B cell (primary cell): ENCODE measurements around the gene TBRG4. TPM values are rescaled to one million over a fixed set of nuclear protein-coding genes. Genes with fewer than 3 reads are reported as not detected.

ENCODE experiments used
- ATAC-seq: fragments of 200-7000 bp; cut with Tn5 transposase; one replicate; pipeline ENCODE4 v1.10.0; 2021; ENCODE audit warnings: low read depth, mild to moderate bottlenecking, moderate number of reproducible peaks, moderate library complexity
- CTCF ChIA-PET: fragments of 350-600 bp; sonication (Branson Sonifier 250); formaldehyde crosslinking; loops from one replicate; lab custom pipeline; 2021; ENCODE audit warnings: antibody characterized with exemption, inconsistent platforms; lab: Charles Lee
- POLR2A ChIA-PET: fragments of 350-600 bp; sonication (Branson Sonifier 250); formaldehyde crosslinking; loops from one replicate; lab custom pipeline; 2021; ENCODE audit warnings: antibody characterized with exemption; lab: Charles Lee
- DNase-seq: peaks from one replicate; pipeline ENCODE4 v3.0.0; 2013
- H2AFZ ChIP-seq: 2 replicates; pipeline ENCODE4 v1.6.1; 2012; ENCODE audit warnings: mild to moderate bottlenecking, low read depth, low read length; ENCODE audit not compliant: insufficient read depth, poor library complexity, severe bottlenecking
- H3K27ac ChIP-seq, 2 donors: 1 replicate in 1 of 2; 2 replicates in 1 of 2; pipeline ENCODE4 v1.5.1; 2012 to 2013; ENCODE audit warnings: low read length in 2 of 2, mild to moderate bottlenecking in 2 of 2, moderate library complexity in 1 of 2
- H3K27me3 ChIP-seq, 4 experiments: fragments of 200-600 bp in 1 of 4; sonication (generic) in 1 of 4; replicated peaks in 1 of 4; 1 replicate in 2 of 4; 2 replicates in 2 of 4; pipeline versions ENCODE4 v1.6.1 to v1.7.0; 2013 to 2016; ENCODE audit warnings: low read length in 3 of 4, mild to moderate bottlenecking in 2 of 4, mixed read lengths in 1 of 4, moderate library complexity in 1 of 4; ENCODE audit not compliant: insufficient read depth in 4 of 4, control insufficient read depth in 3 of 4; ENCODE audit errors: control extremely low read depth in 1 of 4
- H3K36me3 ChIP-seq, 2 experiments: replicated peaks in 1 of 2; 1 replicate in 1 of 2; 2 replicates in 1 of 2; pipeline versions ENCODE4 v1.6.1 to v1.7.1; 2013; ENCODE audit warnings: low read length in 1 of 2; ENCODE audit not compliant: insufficient read depth in 2 of 2, control insufficient read depth in 1 of 2; ENCODE audit errors: control extremely low read depth in 1 of 2, extremely low read depth in 1 of 2
- H3K4me1 ChIP-seq, 2 donors: fragments of 200-600 bp in 1 of 2; sonication (generic) in 1 of 2; 1 replicate in 1 of 2; 2 replicates in 1 of 2; pipeline versions ENCODE4 v1.5.1 to v1.6.1; 2013 to 2017; ENCODE audit warnings: low read length in 2 of 2; ENCODE audit not compliant: control insufficient read depth in 2 of 2, insufficient read depth in 2 of 2
- H3K4me2 ChIP-seq: replicated peaks from 2 replicates; pipeline ENCODE3; 2012; ENCODE audit warnings: mild to moderate bottlenecking, low read depth, low read length; ENCODE audit not compliant: poor library complexity, severe bottlenecking
- H3K4me3 ChIP-seq, 5 experiments: fragments of 200-600 bp in 1 of 5; sonication (generic) in 1 of 5; 1 replicate in 3 of 5; 2 replicates in 2 of 5; pipeline versions ENCODE4 v1.5.1 to v1.7.0; 2011 to 2016; ENCODE audit warnings: low read length in 4 of 5, mild to moderate bottlenecking in 4 of 5, low read depth in 2 of 5, control low read depth in 1 of 5, moderate library complexity in 1 of 5; ENCODE audit not compliant: insufficient read depth in 1 of 5; ENCODE audit errors: control extremely low read depth in 1 of 5, extremely low read depth in 1 of 5
- H3K79me2 ChIP-seq: fragments of 200-600 bp; sonication (generic); one replicate; pipeline ENCODE4 v1.6.0; 2016; ENCODE audit warnings: low read length; ENCODE audit not compliant: control insufficient read depth, insufficient read depth
- H3K9ac ChIP-seq: fragments of 200-600 bp; sonication (generic); 2 replicates; pipeline ENCODE4 v1.6.1; 2017; ENCODE audit warnings: mild to moderate bottlenecking, low read length, moderate library complexity
- H3K9me3 ChIP-seq, 3 donors: one replicate each; pipeline versions ENCODE4 v1.6.1 to v1.7.1; 2013; ENCODE audit warnings: low read length in 2 of 3; ENCODE audit not compliant: control insufficient read depth in 2 of 3, insufficient read depth in 1 of 3; ENCODE audit errors: control extremely low read depth in 1 of 3
- H4K20me1 ChIP-seq: 2 replicates; pipeline ENCODE4 v1.6.0; 2012; ENCODE audit warnings: mild to moderate bottlenecking, low read length; ENCODE audit not compliant: insufficient read depth, control insufficient read depth, poor library complexity, severe bottlenecking
- H3K27ac Mint-ChIP-seq: one replicate; pipeline ENCODE4 v1.8.0; 2021; ENCODE audit warnings: mixed read lengths
- H3K27me3 Mint-ChIP-seq: one replicate; pipeline ENCODE4 v1.8.0; 2021; ENCODE audit warnings: mixed read lengths
- H3K4me1 Mint-ChIP-seq: one replicate; pipeline ENCODE4 v1.8.0; 2021; ENCODE audit warnings: mixed read lengths
- H3K4me3 Mint-ChIP-seq: one replicate; pipeline ENCODE4 v1.8.0; 2021; ENCODE audit warnings: mixed read lengths
- H3K9me3 Mint-ChIP-seq: one replicate; pipeline ENCODE4 v1.8.0; 2022; ENCODE audit warnings: mixed read lengths; ENCODE audit not compliant: insufficient read depth
- CTCF ChIP-seq: fragments of 200-600 bp; IDR thresholded peaks from one replicate; pipeline ENCODE4 v1.8.0; 2022; ENCODE audit warnings: antibody characterized with exemption, mild to moderate bottlenecking
- EZH2 ChIP-seq: IDR thresholded peaks from 2 replicates; pipeline ENCODE4 v1.6.1; 2012; ENCODE audit warnings: borderline replicate concordance, low read depth, mild to moderate bottlenecking, moderate library complexity, low read length; ENCODE audit not compliant: insufficient read depth, poor library complexity, severe bottlenecking
- WGBS: methylation state at CpG from one replicate; pipeline ENCODE4 v1.1.5; 2013; ENCODE audit warnings: missing lambda C conversion rate; ENCODE audit not compliant: insufficient coverage; 5-methylcytosine and 5-hydroxymethylcytosine counted together
- intact Hi-C: fragments of 100-400 bp; cut with micrococcal nuclease; formaldehyde crosslinking; loops from one replicate; pipeline ENCODE4 v1.10.0; 2022
- polyA plus RNA-seq: library from polyadenylated mRNA; depleted of rRNA; stranded (reverse); fragments of >200 nt; gene quantifications from 2 replicates; pipeline ENCODE4 v1.2.3, GENCODE V29; 2012
- total RNA-seq, 2 donors: library from RNA; stranded (reverse); fragments of 120-200 nt in 1 of 2; gene quantifications; 1 replicate in 1 of 2; 2 replicates in 1 of 2; pipeline versions ENCODE4 v1.2.3 to v1.2.4, GENCODE V29; 2013 to 2022

TBRG4 gene
- total and polyA plus RNA-seq, 2 donors (not counting 1 experiment from before 2014, with no cell fraction given): 92.8 to 111 TPM

GRCh38 chr7:45072131-45073030 is 39.1 kb downstream of the TBRG4 start:
- ATAC-seq: no peak
- ChIA-PET POLR2A (no interaction called here), CTCF (interaction anchor here (1.2 kb wide), 1 partner anchor 99 kb away, joined by 4 read pairs; no protein-coding TSS in a partner anchor)
- Histone ChIP-seq H3K36me3 (peaks cover 0 to 95% of the 10 kb centered on the region in 2 experiments), H2AFZ (no peak overlapping the region), H3K4me3 (no peak overlapping the region), H3K27ac (no peak overlapping the region), H4K20me1 (peaks cover 98% of the 10 kb centered on the region), H3K79me2 (peaks cover 32% of the 10 kb centered on the region), H3K27me3 (no peaks in the 10 kb centered on the region), H3K4me2 (no peak overlapping the region), H3K9me3 (no peaks in the 10 kb centered on the region), H3K4me1 (peaks cover 5 to 10% of the 10 kb centered on the region in 2 donors), H3K9ac (no peak overlapping the region)
- 98% methylated on average over 12 of the region's 13 CpGs for WGBS
- no peaks in the 10 kb centered on the region for H3K27me3 Mint-ChIP-seq
- peaks cover 4% of the 10 kb centered on the region for H3K4me1 Mint-ChIP-seq
- H3K27ac Mint-ChIP-seq: peak overlapping the region; percentile 37
- no peak overlapping the region for H3K4me3 Mint-ChIP-seq
- intact Hi-C loops: no loop called here
- H3K9me3 Mint-ChIP-seq: no peaks in the 10 kb centered on the region
- no peak for DNase-seq
- TF ChIP-seq EZH2 (no peak), CTCF (no peak)

- no peak overlapping the region for H3K4me3 Mint-ChIP-seq
- Histone ChIP-seq H4K20me1 (peaks cover 100% of the 10 kb centered on the region), H3K4me3 (no peak overlapping the region), H3K4me1 (peaks cover 5 to 10% of the 10 kb centered on the region in 2 donors), H2AFZ (no peak overlapping the region), H3K9me3 (no peaks in the 10 kb centered on the region), H3K27ac (no peak overlapping the region), H3K79me2 (peaks cover 38% of the 10 kb centered on the region), H3K9ac (no peak overlapping the region), H3K4me2 (no peak overlapping the region), H3K27me3 (no peaks in the 10 kb centered on the region), H3K36me3 (peaks cover 0 to 98% of the 10 kb centered on the region in 2 experiments)
- no peak for ATAC-seq
- ChIA-PET CTCF (no interaction called here), POLR2A (no interaction called here)
- no peak for TF ChIP-seq CTCF
- no peak for TF ChIP-seq EZH2
- no peak for DNase-seq
- H3K4me1 Mint-ChIP-seq: peaks cover 5% of the 10 kb centered on the region
- intact Hi-C loops: no loop called here
- H3K9me3 Mint-ChIP-seq: no peaks in the 10 kb centered on the region
- WGBS: 100% methylated on average over 2 of the region's 3 CpGs
- H3K27me3 Mint-ChIP-seq: no peaks in the 10 kb centered on the region
- H3K27ac Mint-ChIP-seq: no peak overlapping the region
Measured at GRCh38 chr7:45071528-45071927, 40.0 kb downstream of the TBRG4 start.
